ENCODE results near the gene ALDH18A1.

DNA sequence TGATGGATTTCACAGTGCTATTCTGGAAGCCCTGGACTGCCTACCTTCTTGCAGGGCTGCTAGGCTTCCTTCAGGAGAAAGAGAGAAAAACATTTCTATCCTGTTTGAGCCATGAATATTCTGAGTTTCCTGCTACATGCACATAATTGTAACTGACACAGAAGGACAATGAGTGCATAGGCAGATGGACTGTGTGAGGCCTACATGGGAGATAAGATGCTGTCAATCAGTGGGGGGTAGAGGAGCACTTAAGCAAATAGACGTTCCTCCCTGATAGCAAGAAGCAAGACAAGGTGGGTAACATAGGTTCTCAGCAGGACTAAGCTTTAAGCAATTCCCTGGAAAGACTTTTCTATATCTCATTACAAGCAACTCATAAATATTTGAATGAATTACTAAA, 11.6 kb downstream of the ALDH18A1 start:
- TF ChIP-seq JUN (IDR thresholded peaks at IDR 0.05; ENCODE audit: low read depth, low read length) (no peak), POLR2A (IDR thresholded peaks at IDR 0.05; ENCODE audit: control extremely low read depth in 1 of 2, low read depth in 2 of 2, low read length in 2 of 2) (no peak), FOSL1 (IDR thresholded peaks at IDR 0.05; ENCODE audit: insufficient read depth, low read depth, low read length) (no peak), BRCA1 (IDR thresholded peaks at IDR 0.05; ENCODE audit: low read depth, low read length) (no peak), YY1 (IDR thresholded peaks at IDR 0.05; ENCODE audit: low read depth, low read length) (no peak), SP2 (IDR thresholded peaks at IDR 0.05; ENCODE audit: low read length) (no peak), ASH2L (IDR thresholded peaks at IDR 0.05; ENCODE audit: low read length) (no peak), POU5F1 (IDR thresholded peaks at IDR 0.05; ENCODE audit: low read depth, low read length) (no peak), SRF (IDR thresholded peaks at IDR 0.05; ENCODE audit: low read depth, low read length) (no peak), MAFK (IDR thresholded peaks at IDR 0.05; ENCODE audit: low read depth, low read length) (no peak)
- TF ChIP-seq, protein P1, sequence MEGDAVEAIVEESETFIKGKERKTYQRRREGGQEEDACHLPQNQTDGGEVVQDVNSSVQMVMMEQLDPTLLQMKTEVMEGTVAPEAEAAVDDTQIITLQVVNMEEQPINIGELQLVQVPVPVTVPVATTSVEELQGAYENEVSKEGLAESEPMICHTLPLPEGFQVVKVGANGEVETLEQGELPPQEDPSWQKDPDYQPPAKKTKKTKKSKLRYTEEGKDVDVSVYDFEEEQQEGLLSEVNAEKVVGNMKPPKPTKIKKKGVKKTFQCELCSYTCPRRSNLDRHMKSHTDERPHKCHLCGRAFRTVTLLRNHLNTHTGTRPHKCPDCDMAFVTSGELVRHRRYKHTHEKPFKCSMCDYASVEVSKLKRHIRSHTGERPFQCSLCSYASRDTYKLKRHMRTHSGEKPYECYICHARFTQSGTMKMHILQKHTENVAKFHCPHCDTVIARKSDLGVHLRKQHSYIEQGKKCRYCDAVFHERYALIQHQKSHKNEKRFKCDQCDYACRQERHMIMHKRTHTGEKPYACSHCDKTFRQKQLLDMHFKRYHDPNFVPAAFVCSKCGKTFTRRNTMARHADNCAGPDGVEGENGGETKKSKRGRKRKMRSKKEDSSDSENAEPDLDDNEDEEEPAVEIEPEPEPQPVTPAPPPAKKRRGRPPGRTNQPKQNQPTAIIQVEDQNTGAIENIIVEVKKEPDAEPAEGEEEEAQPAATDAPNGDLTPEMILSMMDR (IDR thresholded peaks at IDR 0.05; ENCODE audit: control extremely low read depth in 1 of 3, insufficient read depth in 1 of 3, low read depth in 1 of 3, low read length in 3 of 3), result no peak
- TF ChIP-seq, protein P2, sequence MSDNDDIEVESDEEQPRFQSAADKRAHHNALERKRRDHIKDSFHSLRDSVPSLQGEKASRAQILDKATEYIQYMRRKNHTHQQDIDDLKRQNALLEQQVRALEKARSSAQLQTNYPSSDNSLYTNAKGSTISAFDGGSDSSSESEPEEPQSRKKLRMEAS (IDR thresholded peaks at IDR 0.05), result no peak
- TF ChIP-seq, protein P3, sequence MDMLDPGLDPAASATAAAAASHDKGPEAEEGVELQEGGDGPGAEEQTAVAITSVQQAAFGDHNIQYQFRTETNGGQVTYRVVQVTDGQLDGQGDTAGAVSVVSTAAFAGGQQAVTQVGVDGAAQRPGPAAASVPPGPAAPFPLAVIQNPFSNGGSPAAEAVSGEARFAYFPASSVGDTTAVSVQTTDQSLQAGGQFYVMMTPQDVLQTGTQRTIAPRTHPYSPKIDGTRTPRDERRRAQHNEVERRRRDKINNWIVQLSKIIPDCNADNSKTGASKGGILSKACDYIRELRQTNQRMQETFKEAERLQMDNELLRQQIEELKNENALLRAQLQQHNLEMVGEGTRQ (IDR thresholded peaks at IDR 0.05; ENCODE audit: low read length), result no peak
- TF ChIP-seq, protein P4, sequence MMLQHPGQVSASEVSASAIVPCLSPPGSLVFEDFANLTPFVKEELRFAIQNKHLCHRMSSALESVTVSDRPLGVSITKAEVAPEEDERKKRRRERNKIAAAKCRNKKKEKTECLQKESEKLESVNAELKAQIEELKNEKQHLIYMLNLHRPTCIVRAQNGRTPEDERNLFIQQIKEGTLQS (IDR thresholded peaks at IDR 0.05; ENCODE audit: insufficient read depth, low read depth, low read length), result no peak

Data from H1 (cell line).